HG02981 (cell line): ENCODE data around the gene CLASP1.
"Not testable (repeated sequence)": the region's sequence is repeated elsewhere in the genome, so short reads cannot be mapped to it uniquely, and the experiment has no call there.

Experiments
- ATAC-seq: cut with Tn5 transposase; IDR thresholded peaks from one replicate; pipeline ENCODE4 v1.9.1; 2021; ENCODE audit warnings: mild to moderate bottlenecking, moderate library complexity; ENCODE audit not compliant: unreplicated experiment

The CLASP1 gene

GRCh38 chr2:121358291-121358690 lies 291.0 kb downstream of the CLASP1 start:
- no peak for ATAC-seq

- peak; percentile 50 for ATAC-seq
Measured at GRCh38 chr2:121356058-121356640, 293.1 kb downstream of the CLASP1 start.

- no peak for ATAC-seq
Measured at GRCh38 chr2:121355488-121355887, 293.8 kb downstream of the CLASP1 start.

GRCh38 chr2:121351521-121352318 lies 297.5 kb downstream of the CLASP1 start:
- no peak for ATAC-seq

GRCh38 chr2:121350890-121351289 lies 298.4 kb downstream of the CLASP1 start:
- no peak for ATAC-seq

GRCh38 chr2:121350402-121350775 lies 298.9 kb downstream of the CLASP1 start:
- ATAC-seq = no peak

GRCh38 chr2:121349721-121350401 lies 299.4 kb downstream of the CLASP1 start:
- ATAC-seq = no peak

- no peak for ATAC-seq
Measured at GRCh38 chr2:121348128-121348740, 301.0 kb downstream of the CLASP1 start.

- ATAC-seq = no peak
Measured at GRCh38 chr2:121346859-121347258, 302.4 kb downstream of the CLASP1 start.

GRCh38 chr2:121346407-121346806 lies 302.9 kb downstream of the CLASP1 start:
- ATAC-seq = no peak

- no peak for ATAC-seq
Measured at GRCh38 chr2:121345887-121346286, 303.4 kb downstream of the CLASP1 start.

- ATAC-seq = no peak
Measured at GRCh38 chr2:121345101-121345500, 304.2 kb downstream of the CLASP1 start.

- not testable (repeated sequence) for ATAC-seq
Measured at GRCh38 chr2:121343828-121344399, 305.3 kb downstream of the CLASP1 start.

- ATAC-seq = no peak
Measured at GRCh38 chr2:121343191-121343590, 306.1 kb downstream of the CLASP1 start.

- ATAC-seq = no peak
Measured at GRCh38 chr2:121342751-121343150, 306.5 kb downstream of the CLASP1 start.

- no peak for ATAC-seq
Measured at GRCh38 chr2:121340926-121341325, 308.3 kb downstream of the CLASP1 start.

GRCh38 chr2:121338281-121338680 lies 311.0 kb downstream of the CLASP1 start:
- ATAC-seq = no peak

- no peak for ATAC-seq
Measured at GRCh38 chr2:121336528-121337294, 312.6 kb downstream of the CLASP1 start.

- no peak for ATAC-seq
Measured at GRCh38 chr2:121335294-121336290, 313.7 kb downstream of the CLASP1 start.
